ENCODE results near the gene FLOT1. TPM values are rescaled to one million over a fixed set of nuclear protein-coding genes. Genes with fewer than 3 reads are reported as not detected.

The FLOT1 gene
- total and polyA plus RNA-seq, 2 of the 4 experiments (the other 2 are of a cell fraction), result 96.2 to 162 TPM

GRCh38 chr6:30732237-30732943 is 10.1 kb downstream of the FLOT1 start:
- no peak overlapping the region for H2AK5ac ChIP-seq (ENCODE audit: low read depth, low read length)
- no peak for DNase-seq
- no peak overlapping the region for H3K9ac ChIP-seq (ENCODE audit: low read depth, low read length)
- no peaks in the 10 kb centered on the region for H3K27me3 ChIP-seq (ENCODE audit: control insufficient read depth, insufficient read depth, low read length)
- ChIA-PET POLR2A (ENCODE audit: unreplicated experiment) (no interaction called here), CTCF (no interaction called here)
- no peak for ATAC-seq (ENCODE audit: low read depth)
- H3K27ac ChIP-seq (ENCODE audit: insufficient read depth, low read length), result no peak overlapping the region
- BruUV-seq (replicated peaks), result no TSS peak
- H2AFZ ChIP-seq (replicated peaks; ENCODE audit: low read length, poor library complexity), result no peak overlapping the region
- in situ Hi-C loops (cut with MboI; ENCODE audit: low sequenced_read_pairs) (no loop called here), dilution Hi-C loops (cut with HindIII; ENCODE audit: low sequenced_read_pairs, unreplicated experiment) (no loop called here), intact Hi-C loops (cut with micrococcal nuclease) (no loop called here)
- H3K18ac ChIP-seq (ENCODE audit: low read depth, low read length), result no peak overlapping the region
- no peak overlapping the region for H4K91ac ChIP-seq (ENCODE audit: insufficient read depth, low read depth, low read length)
- H4K5ac ChIP-seq (ENCODE audit: low read depth, low read length), result no peak overlapping the region
- H3K4me1 ChIP-seq (ENCODE audit: control insufficient read depth, insufficient read depth, low read length), result no peaks in the 10 kb centered on the region
- H3K36me3 ChIP-seq (ENCODE audit: control insufficient read depth, insufficient read depth, low read length), result peaks cover 61% of the 10 kb centered on the region
- H3K9me3 ChIP-seq (ENCODE audit: control insufficient read depth, insufficient read depth, low read length), result no peaks in the 10 kb centered on the region
- H3K4me3 ChIP-seq (ENCODE audit: insufficient read depth, low read depth, low read length), result no peak overlapping the region
- TF ChIP-seq CHD1 (IDR thresholded peaks at IDR 0.05; ENCODE audit: low read depth, low read length) (no peak), CTCF (conservative IDR thresholded peaks at IDR 0.05; ENCODE audit: low read depth, low read length) (no peak), USF2 (IDR thresholded peaks at IDR 0.05; ENCODE audit: low read depth, low read length) (no peak), FOS (IDR thresholded peaks at IDR 0.05; ENCODE audit: low read depth, low read length) (no peak), MXI1 (IDR thresholded peaks at IDR 0.05; ENCODE audit: borderline replicate concordance, low read depth, low read length) (no peak), CEBPB (IDR thresholded peaks at IDR 0.05; ENCODE audit: low read depth, low read length) (no peak), ELK1 (IDR thresholded peaks at IDR 0.05; ENCODE audit: borderline replicate concordance, low read depth, low read length) (no peak), NFE2L2 (IDR thresholded peaks at IDR 0.05; ENCODE audit: low read depth, low read length) (no peak), POLR2A (IDR thresholded peaks at IDR 0.05; ENCODE audit: low read depth, low read length) (no peak), SMC3 (IDR thresholded peaks at IDR 0.05; ENCODE audit: low read depth, low read length) (no peak), RFX5 (IDR thresholded peaks at IDR 0.05; ENCODE audit: low read depth, low read length) (no peak), MAZ (IDR thresholded peaks at IDR 0.05; ENCODE audit: borderline replicate concordance, low read depth, low read length) (no peak), MAFK (IDR thresholded peaks at IDR 0.05; ENCODE audit: low read depth, low read length) (no peak), BHLHE40 (IDR thresholded peaks at IDR 0.05; ENCODE audit: low read depth, low read length) (no peak), RCOR1 (IDR thresholded peaks at IDR 0.05; ENCODE audit: insufficient replicate concordance, low read length) (no peak), RAD21 (IDR thresholded peaks at IDR 0.05; ENCODE audit: low read length) (no peak)
- H2BK20ac ChIP-seq (ENCODE audit: low read depth, low read length), result no peak overlapping the region
- no peaks in the 10 kb centered on the region for H3K9me1 ChIP-seq (ENCODE audit: insufficient read depth, low read length)
- no peak overlapping the region for H2BK5ac ChIP-seq (ENCODE audit: low read depth, low read length, poor library complexity, severe bottlenecking)
- H3K4me2 ChIP-seq (ENCODE audit: low read depth, low read length), result no peak overlapping the region
- H3K14ac ChIP-seq (replicated peaks; ENCODE audit: low read depth, low read length), result no peak overlapping the region
- peaks cover 10% of the 10 kb centered on the region; the same call in 1 of the 2 replicates for H4K20me1 ChIP-seq (ENCODE audit: insufficient read depth, low read length)
- peak overlapping the region; percentile 33 for H2AK9ac ChIP-seq (replicated peaks; ENCODE audit: low read depth, low read length, poor library complexity)
- WGBS, 2 experiments (ENCODE audit: extremely low coverage in 2 of 2, insufficient read length in 1 of 2), result 85% methylated on average over 5 of the region's 12 CpGs; no CpG with 5 or more reads in 1 of the 2 experiments
- no peak overlapping the region for H3K4ac ChIP-seq (ENCODE audit: low read depth, low read length)
- H2BK15ac ChIP-seq (ENCODE audit: low read depth, low read length), result no peak overlapping the region
- H3K79me1 ChIP-seq (ENCODE audit: low read depth in 1 of 2, low read length in 2 of 2), result peaks cover 41 to 74% of the 10 kb centered on the region in 2 experiments
- H3K56ac ChIP-seq (ENCODE audit: extremely low read depth, insufficient read depth, low read length), result no peak overlapping the region
- no peak overlapping the region for H4K8ac ChIP-seq (ENCODE audit: low read depth in 2 of 2, low read length in 2 of 2)
- H3K23ac ChIP-seq (ENCODE audit: low read depth, low read length), result no peak overlapping the region
- no peak overlapping the region for H2BK120ac ChIP-seq (ENCODE audit: low read depth, low read length)
